Mammary epithelial cell (primary cell): ENCODE results near the gene DIO1.

Experiments
- CTCF ChIP-seq, 2 donors: IDR thresholded peaks in 1 of 2; conservative IDR thresholded peaks in 1 of 2; 2 replicates each; pipeline ENCODE4 v1.5.1; 2011 to 2012; ENCODE audit warnings: inconsistent platforms in 2 of 2, low read length in 2 of 2, mild to moderate bottlenecking in 2 of 2, control low read depth in 1 of 2, low read depth in 1 of 2; ENCODE audit not compliant: insufficient read depth in 1 of 2; ENCODE audit errors: extremely low read depth in 1 of 2
- EZH2 ChIP-seq: IDR thresholded peaks from 2 replicates; pipeline ENCODE4 v1.6.1; 2012; ENCODE audit warnings: low read length, inconsistent platforms, borderline replicate concordance

GRCh38 chr1:53936430-53936829 is 42.4 kb downstream of the DIO1 start:
- TF ChIP-seq EZH2 = no peak
- TF ChIP-seq CTCF (conservative IDR thresholded peaks at IDR 0.05 in 1 of 2, IDR thresholded peaks at IDR 0.05 in 1 of 2; ENCODE audit: extremely low read depth in 1 of 2, insufficient read depth in 1 of 2, low read depth in 1 of 2, low read length in 2 of 2) = no peak
